Measurements from ENCODE around the gene GLMN. TPM values are rescaled to one million over a fixed set of nuclear protein-coding genes. Genes with fewer than 3 reads are reported as not detected.
A peak's percentile ranks its signal among the peaks of the same experiment; 100 is the strongest.

GLMN gene
- total and polyA plus RNA-seq, 8 donors, result 0.58 to 28.5 (median 7.1) TPM

GRCh38 chr1:92210701-92211100 lies 88.1 kb downstream of the GLMN start:
- Histone ChIP-seq H3K4me1 (no peaks in the 10 kb centered on the region), H3K27me3 (no peaks in the 10 kb centered on the region), H3K4me3 (no peak overlapping the region), H3K9me3 (peaks cover 0 to 8% (median 4%) of the 10 kb centered on the region in 4 donors), H3K36me3 (no peaks in the 10 kb centered on the region), H3K27ac (no peak overlapping the region)
- TF ChIP-seq POLR2A (IDR thresholded peaks at IDR 0.05) (no peak), EP300 (IDR thresholded peaks at IDR 0.05) (no peak), POLR2AphosphoS5 (IDR thresholded peaks at IDR 0.05) (no peak)
- TF ChIP-seq, protein P1, sequence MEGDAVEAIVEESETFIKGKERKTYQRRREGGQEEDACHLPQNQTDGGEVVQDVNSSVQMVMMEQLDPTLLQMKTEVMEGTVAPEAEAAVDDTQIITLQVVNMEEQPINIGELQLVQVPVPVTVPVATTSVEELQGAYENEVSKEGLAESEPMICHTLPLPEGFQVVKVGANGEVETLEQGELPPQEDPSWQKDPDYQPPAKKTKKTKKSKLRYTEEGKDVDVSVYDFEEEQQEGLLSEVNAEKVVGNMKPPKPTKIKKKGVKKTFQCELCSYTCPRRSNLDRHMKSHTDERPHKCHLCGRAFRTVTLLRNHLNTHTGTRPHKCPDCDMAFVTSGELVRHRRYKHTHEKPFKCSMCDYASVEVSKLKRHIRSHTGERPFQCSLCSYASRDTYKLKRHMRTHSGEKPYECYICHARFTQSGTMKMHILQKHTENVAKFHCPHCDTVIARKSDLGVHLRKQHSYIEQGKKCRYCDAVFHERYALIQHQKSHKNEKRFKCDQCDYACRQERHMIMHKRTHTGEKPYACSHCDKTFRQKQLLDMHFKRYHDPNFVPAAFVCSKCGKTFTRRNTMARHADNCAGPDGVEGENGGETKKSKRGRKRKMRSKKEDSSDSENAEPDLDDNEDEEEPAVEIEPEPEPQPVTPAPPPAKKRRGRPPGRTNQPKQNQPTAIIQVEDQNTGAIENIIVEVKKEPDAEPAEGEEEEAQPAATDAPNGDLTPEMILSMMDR (IDR thresholded peaks at IDR 0.05), result no peak
- DNase-seq, result no peak
- intact Hi-C loops (cut with DNase I; ENCODE audit: low total_unique reads), result no loop called here
- 55 to 95% (median 70%) methylated on average over 2 of the region's 2 CpGs for WGBS, 5 donors

GRCh38 chr1:92203105-92203504 lies 95.7 kb downstream of the GLMN start:
- H3K36me3 ChIP-seq, result no peaks in the 10 kb centered on the region
- intact Hi-C loops (cut with DNase I; ENCODE audit: low total_unique reads), result no loop called here
- no peaks in the 10 kb centered on the region for H3K27me3 ChIP-seq
- H3K4me3 ChIP-seq, result no peak overlapping the region
- no peak for TF ChIP-seq POLR2A (IDR thresholded peaks at IDR 0.05)
- no peak for TF ChIP-seq POLR2AphosphoS5 (IDR thresholded peaks at IDR 0.05)
- no peak for DNase-seq
- no peaks in the 10 kb centered on the region for H3K4me1 ChIP-seq
- H3K9me3 ChIP-seq, result peaks cover 0 to 8% (median 4%) of the 10 kb centered on the region in 4 donors
- no peak overlapping the region for H3K27ac ChIP-seq

GRCh38 chr1:92201973-92202372 lies 96.8 kb downstream of the GLMN start:
- Histone ChIP-seq H3K4me3 (no peak overlapping the region), H3K4me1 (no peaks in the 10 kb centered on the region), H3K27ac (no peak overlapping the region), H3K9me3 (peaks cover 0 to 8% (median 4%) of the 10 kb centered on the region in 4 donors), H3K36me3 (no peaks in the 10 kb centered on the region), H3K27me3 (no peaks in the 10 kb centered on the region)
- 75 to 84% (median 77%) methylated on average over 5 of the region's 5 CpGs for WGBS, 5 donors
- intact Hi-C loops (cut with DNase I; ENCODE audit: low total_unique reads), result no loop called here
- no peak for TF ChIP-seq POLR2A (IDR thresholded peaks at IDR 0.05)
- no peak for TF ChIP-seq EP300 (IDR thresholded peaks at IDR 0.05)
- TF ChIP-seq, protein P1 (IDR thresholded peaks at IDR 0.05), result no peak
- TF ChIP-seq POLR2AphosphoS5 (IDR thresholded peaks at IDR 0.05), result no peak
- DNase-seq, result peak in 1 of 2 donors; percentile 2

Other genes starting within 250 kb of the GLMN start
- gene SETSIP, start 223.6 kb downstream of the GLMN start, total RNA-seq, result not detected
- gene SETSIP, start 223.6 kb downstream of the GLMN start, polyA plus RNA-seq, result not detected
- 10 to 100 TPM in 1 of 5 donors, 1 to 10 TPM in 4; 1.4 to 12.5 (median 8.1) TPM for gene BTBD8, start 218.6 kb downstream of the GLMN start, total RNA-seq
- 1 to 10 TPM in 1 of 3 donors, under 1 TPM in 2; 0.44 to 1.2 (median 0.76) TPM for gene BTBD8, start 218.6 kb downstream of the GLMN start, polyA plus RNA-seq
- not detected for gene C1orf146, start 81.1 kb downstream of the GLMN start, total RNA-seq
- gene C1orf146, start 81.1 kb downstream of the GLMN start, polyA plus RNA-seq, result not detected
- gene RPAP2, start 72 bp upstream of the GLMN start, total RNA-seq, result 10 to 100 TPM in 1 of 5 donors, 1 to 10 TPM in 4; 2.3 to 16.5 (median 5.8) TPM
- gene RPAP2, start 72 bp upstream of the GLMN start, polyA plus RNA-seq, result 10 to 100 TPM in 1 of 3 donors, 1 to 10 TPM in 2; 4.6 to 10.1 (median 6.1) TPM
- gene GFI1, start 187.9 kb upstream of the GLMN start, total RNA-seq, result 10 to 100 TPM in 2 of 5 donors, 1 to 10 TPM in 3; 1.2 to 34.4 (median 1.7) TPM
- gene GFI1, start 187.9 kb upstream of the GLMN start, polyA plus RNA-seq, result under 1 TPM; 0.37 to 0.61 (median 0.38) TPM

Measured in stomach (tissue), 9 donors.